B cell (primary cell): ENCODE data around the gene RAB3IL1. TPM values are rescaled to one million over a fixed set of nuclear protein-coding genes. Genes with fewer than 3 reads are reported as not detected.

ENCODE experiments used
- ATAC-seq: fragments of 200-7000 bp; cut with Tn5 transposase; one replicate; pipeline ENCODE4 v1.10.0; 2021; ENCODE audit warnings: low read depth, mild to moderate bottlenecking, moderate number of reproducible peaks, moderate library complexity
- CTCF ChIA-PET: fragments of 350-600 bp; sonication (Branson Sonifier 250); formaldehyde crosslinking; loops from one replicate; lab custom pipeline; 2021; ENCODE audit warnings: antibody characterized with exemption, inconsistent platforms; lab: Charles Lee
- POLR2A ChIA-PET: fragments of 350-600 bp; sonication (Branson Sonifier 250); formaldehyde crosslinking; loops from one replicate; lab custom pipeline; 2021; ENCODE audit warnings: antibody characterized with exemption; lab: Charles Lee
- DNase-seq: peaks from one replicate; pipeline ENCODE4 v3.0.0; 2013
- H2AFZ ChIP-seq: 2 replicates; pipeline ENCODE4 v1.6.1; 2012; ENCODE audit warnings: mild to moderate bottlenecking, low read depth, low read length; ENCODE audit not compliant: insufficient read depth, poor library complexity, severe bottlenecking
- H3K27ac ChIP-seq, 2 donors: 1 replicate in 1 of 2; 2 replicates in 1 of 2; pipeline ENCODE4 v1.5.1; 2012 to 2013; ENCODE audit warnings: low read length in 2 of 2, mild to moderate bottlenecking in 2 of 2, moderate library complexity in 1 of 2
- H3K27me3 ChIP-seq, 4 experiments: fragments of 200-600 bp in 1 of 4; sonication (generic) in 1 of 4; replicated peaks in 1 of 4; 1 replicate in 2 of 4; 2 replicates in 2 of 4; pipeline versions ENCODE4 v1.6.1 to v1.7.0; 2013 to 2016; ENCODE audit warnings: low read length in 3 of 4, mild to moderate bottlenecking in 2 of 4, mixed read lengths in 1 of 4, moderate library complexity in 1 of 4; ENCODE audit not compliant: insufficient read depth in 4 of 4, control insufficient read depth in 3 of 4; ENCODE audit errors: control extremely low read depth in 1 of 4
- H3K36me3 ChIP-seq, 2 experiments: replicated peaks in 1 of 2; 1 replicate in 1 of 2; 2 replicates in 1 of 2; pipeline versions ENCODE4 v1.6.1 to v1.7.1; 2013; ENCODE audit warnings: low read length in 1 of 2; ENCODE audit not compliant: insufficient read depth in 2 of 2, control insufficient read depth in 1 of 2; ENCODE audit errors: control extremely low read depth in 1 of 2, extremely low read depth in 1 of 2
- H3K4me1 ChIP-seq, 2 donors: fragments of 200-600 bp in 1 of 2; sonication (generic) in 1 of 2; 1 replicate in 1 of 2; 2 replicates in 1 of 2; pipeline versions ENCODE4 v1.5.1 to v1.6.1; 2013 to 2017; ENCODE audit warnings: low read length in 2 of 2; ENCODE audit not compliant: control insufficient read depth in 2 of 2, insufficient read depth in 2 of 2
- H3K4me2 ChIP-seq: replicated peaks from 2 replicates; pipeline ENCODE3; 2012; ENCODE audit warnings: mild to moderate bottlenecking, low read depth, low read length; ENCODE audit not compliant: poor library complexity, severe bottlenecking
- H3K4me3 ChIP-seq, 5 experiments: fragments of 200-600 bp in 1 of 5; sonication (generic) in 1 of 5; 1 replicate in 3 of 5; 2 replicates in 2 of 5; pipeline versions ENCODE4 v1.5.1 to v1.7.0; 2011 to 2016; ENCODE audit warnings: low read length in 4 of 5, mild to moderate bottlenecking in 4 of 5, low read depth in 2 of 5, control low read depth in 1 of 5, moderate library complexity in 1 of 5; ENCODE audit not compliant: insufficient read depth in 1 of 5; ENCODE audit errors: control extremely low read depth in 1 of 5, extremely low read depth in 1 of 5
- H3K79me2 ChIP-seq: fragments of 200-600 bp; sonication (generic); one replicate; pipeline ENCODE4 v1.6.0; 2016; ENCODE audit warnings: low read length; ENCODE audit not compliant: control insufficient read depth, insufficient read depth
- H3K9ac ChIP-seq: fragments of 200-600 bp; sonication (generic); 2 replicates; pipeline ENCODE4 v1.6.1; 2017; ENCODE audit warnings: mild to moderate bottlenecking, low read length, moderate library complexity
- H3K9me3 ChIP-seq, 3 donors: one replicate each; pipeline versions ENCODE4 v1.6.1 to v1.7.1; 2013; ENCODE audit warnings: low read length in 2 of 3; ENCODE audit not compliant: control insufficient read depth in 2 of 3, insufficient read depth in 1 of 3; ENCODE audit errors: control extremely low read depth in 1 of 3
- H4K20me1 ChIP-seq: 2 replicates; pipeline ENCODE4 v1.6.0; 2012; ENCODE audit warnings: mild to moderate bottlenecking, low read length; ENCODE audit not compliant: insufficient read depth, control insufficient read depth, poor library complexity, severe bottlenecking
- H3K27ac Mint-ChIP-seq: one replicate; pipeline ENCODE4 v1.8.0; 2021; ENCODE audit warnings: mixed read lengths
- H3K27me3 Mint-ChIP-seq: one replicate; pipeline ENCODE4 v1.8.0; 2021; ENCODE audit warnings: mixed read lengths
- H3K4me1 Mint-ChIP-seq: one replicate; pipeline ENCODE4 v1.8.0; 2021; ENCODE audit warnings: mixed read lengths
- H3K4me3 Mint-ChIP-seq: one replicate; pipeline ENCODE4 v1.8.0; 2021; ENCODE audit warnings: mixed read lengths
- H3K9me3 Mint-ChIP-seq: one replicate; pipeline ENCODE4 v1.8.0; 2022; ENCODE audit warnings: mixed read lengths; ENCODE audit not compliant: insufficient read depth
- CTCF ChIP-seq: fragments of 200-600 bp; IDR thresholded peaks from one replicate; pipeline ENCODE4 v1.8.0; 2022; ENCODE audit warnings: antibody characterized with exemption, mild to moderate bottlenecking
- EZH2 ChIP-seq: IDR thresholded peaks from 2 replicates; pipeline ENCODE4 v1.6.1; 2012; ENCODE audit warnings: borderline replicate concordance, low read depth, mild to moderate bottlenecking, moderate library complexity, low read length; ENCODE audit not compliant: insufficient read depth, poor library complexity, severe bottlenecking
- WGBS: methylation state at CpG from one replicate; pipeline ENCODE4 v1.1.5; 2013; ENCODE audit warnings: missing lambda C conversion rate; ENCODE audit not compliant: insufficient coverage; 5-methylcytosine and 5-hydroxymethylcytosine counted together
- intact Hi-C: fragments of 100-400 bp; cut with micrococcal nuclease; formaldehyde crosslinking; loops from one replicate; pipeline ENCODE4 v1.10.0; 2022
- polyA plus RNA-seq: library from polyadenylated mRNA; depleted of rRNA; stranded (reverse); fragments of >200 nt; gene quantifications from 2 replicates; pipeline ENCODE4 v1.2.3, GENCODE V29; 2012
- total RNA-seq, 2 donors: library from RNA; stranded (reverse); fragments of 120-200 nt in 1 of 2; gene quantifications; 1 replicate in 1 of 2; 2 replicates in 1 of 2; pipeline versions ENCODE4 v1.2.3 to v1.2.4, GENCODE V29; 2013 to 2022

RAB3IL1 gene
- total and polyA plus RNA-seq, 2 donors (not counting 1 experiment from before 2014, with no cell fraction given): 0.27 TPM; not detected in 1

- Histone ChIP-seq H3K4me2 (peak overlapping the region; percentile 75), H2AFZ (no peak overlapping the region), H4K20me1 (peaks cover 10% of the 10 kb centered on the region), H3K9ac (peak overlapping the region; percentile 37), H3K27me3 (no peaks in the 10 kb centered on the region), H3K4me3 (no peak overlapping the region), H3K27ac (peak overlapping the region; percentile 63 to 84), H3K79me2 (peaks cover 20% of the 10 kb centered on the region), H3K9me3 (peaks cover 0 to 4% (median 0%) of the 10 kb centered on the region in 3 donors), H3K36me3 (peaks cover 0 to 13% of the 10 kb centered on the region in 2 experiments), H3K4me1 (peaks cover 29 to 59% of the 10 kb centered on the region in 2 donors)
- TF ChIP-seq EZH2 (no peak), CTCF (no peak)
- DNase-seq (peak; percentile 46), ATAC-seq (no peak)
- peak overlapping the region; percentile 78 for H3K4me3 Mint-ChIP-seq
- ChIA-PET CTCF (interaction anchor here (0.6 to 17.9 kb wide), 11 partner anchors 9 to 935 kb away, joined by 3 to 307 read pairs (median 13); partner anchors contain the start of genes BEST1 and FADS3), POLR2A (interaction anchor here (1.1 to 2.2 kb wide), 3 partner anchors 9 to 89 kb away, joined by 3 to 9 read pairs (median 3); partner anchors contain the start of gene FEN1)
- H3K27me3 Mint-ChIP-seq: no peaks in the 10 kb centered on the region
- intact Hi-C loops: loop anchor here (2.0 kb wide), 1 partner anchor 673 kb away; no protein-coding TSS in a partner anchor
- WGBS: 12% methylated on average over 2 of the region's 3 CpGs
- H3K4me1 Mint-ChIP-seq: peaks cover 51% of the 10 kb centered on the region
- H3K27ac Mint-ChIP-seq: peak overlapping the region; percentile 92
- no peaks in the 10 kb centered on the region for H3K9me3 Mint-ChIP-seq
Measured at GRCh38 chr11:61881397-61881796, 36.0 kb downstream of the RAB3IL1 start.

GRCh38 chr11:61880454-61880853 lies 36.9 kb downstream of the RAB3IL1 start:
- H3K9me3 ChIP-seq: peaks cover 0 to 4% (median 0%) of the 10 kb centered on the region in 3 donors
- H3K9ac ChIP-seq: peak overlapping the region; percentile 66
- ChIA-PET POLR2A (interaction anchor here (0.7 to 2.2 kb wide), 7 partner anchors 10 to 201 kb away, joined by 3 to 12 read pairs (median 4); no protein-coding TSS in a partner anchor), CTCF (interaction anchor here (0.7 to 17.9 kb wide), 14 partner anchors 10 to 228 kb away, joined by 3 to 307 read pairs (median 10); partner anchors contain the start of genes BEST1 and FADS3)
- WGBS: 0% methylated on average over 2 of the region's 6 CpGs
- H3K27me3 ChIP-seq: no peaks in the 10 kb centered on the region
- H2AFZ ChIP-seq: peak overlapping the region; percentile 58
- TF ChIP-seq CTCF: no peak
- no peak for TF ChIP-seq EZH2
- peak; percentile 80 for DNase-seq
- peaks cover 0 to 14% of the 10 kb centered on the region in 2 experiments for H3K36me3 ChIP-seq
- H3K79me2 ChIP-seq: peaks cover 11% of the 10 kb centered on the region
- H3K27ac Mint-ChIP-seq: peak overlapping the region; percentile 95
- intact Hi-C loops: loop anchor here (1.0 to 2.0 kb wide), 3 partner anchors 11 to 674 kb away; partner anchors contain the start of gene FADS3
- H3K4me1 ChIP-seq: peaks cover 29 to 57% of the 10 kb centered on the region in 2 donors
- peak; percentile 85 for ATAC-seq
- no peaks in the 10 kb centered on the region for H3K27me3 Mint-ChIP-seq
- H3K4me1 Mint-ChIP-seq: peaks cover 54% of the 10 kb centered on the region
- peaks cover under 1% of the 10 kb centered on the region for H4K20me1 ChIP-seq
- H3K9me3 Mint-ChIP-seq: no peaks in the 10 kb centered on the region
- peak overlapping the region; percentile 2 to 63 (median 39) for H3K4me3 ChIP-seq
- H3K27ac ChIP-seq: peak overlapping the region; percentile 67 to 84
- peak overlapping the region; percentile 75 for H3K4me2 ChIP-seq
- peak overlapping the region; percentile 95 for H3K4me3 Mint-ChIP-seq
